ENCODE data around the gene BIN2. TPM values are rescaled to one million over a fixed set of nuclear protein-coding genes. Genes with fewer than 3 reads are reported as not detected.

The BIN2 gene
- total RNA-seq (2011; cell fraction: chromatin; rRNA removed; ENCODE audit: low replicate concordance): 0.19 and 0.76 TPM in 2 replicates
- total RNA-seq (2011; cell fraction: nucleolus; rRNA removed): not detected in 2 replicates
- total RNA-seq (2011; cell fraction: nucleoplasm; rRNA removed): not detected in 2 replicates
- total RNA-seq (2014; rRNA removed): 0.20 TPM in 1 of 2 replicates, not detected in the other
- 0.18 and 0.38 TPM in 2 replicates for total RNA-seq (2014; rRNA removed; fragmentation: Illumina TruSeq; extraction: Trizol)
- 0.22 and 0.23 TPM in 2 replicates for total RNA-seq (2015; rRNA removed; fragmentation: Illumina TruSeq; extraction: Trizol)
- total RNA-seq (2021): 0.29 and 0.45 TPM in 2 replicates
- 0.20 and 0.28 TPM in 2 replicates for polyA plus RNA-seq (2011; rRNA removed)
- 0.18 and 0.22 TPM in 2 replicates for polyA plus RNA-seq (2011; cell fraction: cytosol; rRNA removed)
- 0.10 TPM in 2 replicates for polyA plus RNA-seq (2011; cell fraction: nucleus; rRNA removed)
- 0.58 and 0.82 TPM in 2 replicates for polyA plus RNA-seq (2012)
- polyA plus RNA-seq (2014; fragmentation: Illumina TruSeq; extraction: Trizol): 0.33 and 0.39 TPM in 2 replicates
- polyA plus RNA-seq (2014; fragmentation: Nextera tagmentation; extraction: Ambion mirVana): under 1 TPM; 0.04 to 0.11 TPM
- 0.28 and 0.30 TPM in 2 replicates for polyA plus RNA-seq (2014; rRNA removed)
- polyA minus RNA-seq (2011; rRNA and poly(A)+ RNA removed): 0.12 TPM in 1 of 2 replicates, not detected in the other
- not detected in 2 replicates for polyA minus RNA-seq (2011; cell fraction: cytosol; rRNA and poly(A)+ RNA removed)
- not detected in 2 replicates for polyA minus RNA-seq (2011; cell fraction: nucleus; rRNA and poly(A)+ RNA removed)
- percentile 13 among the genes with signal in this experiment for Bru-seq, nascent RNA
- BruChase-seq, experiment 1, labeled RNA remaining after a 2-hour chase: percentile 6 among the genes with signal in this experiment
- BruChase-seq, experiment 2, labeled RNA remaining after a 6-hour chase: percentile 4 among the genes with signal in this experiment
- long read RNA-seq, experiment 1, partial matches to known transcripts: 1 of 1 reads
- long read RNA-seq, experiment 1, other reads (novel, unspliced or antisense): 0 of 1 reads
- long read RNA-seq, experiment 2: 0 reads
- long read RNA-seq, experiment 3: 0 reads

GRCh38 chr12:51323966-51324895, at the start of gene BIN2:
Gene BIN2, minus strand, starts transcription at chr12:51324174. Its CDS starts 72 bp downstream, at chr12:51324102.
- H3K79me2 ChIP-seq (ENCODE audit: control insufficient read depth, insufficient read depth, low read length): no peaks in the 10 kb centered on the region
- peak; percentile 40 for TF ChIP-seq FIP1L1 (IDR thresholded peaks at IDR 0.05; ENCODE audit: low read depth, low read length, poor library complexity, severe bottlenecking)
- TF ChIP-seq SRF (CRISPR knock-in tag; IDR thresholded peaks at IDR 0.05): no peak
- no peak for TF ChIP-seq CCAR2 (IDR thresholded peaks at IDR 0.05; ENCODE audit: low read depth, low read length)
- peak; percentile 31 for TF ChIP-seq PCBP1 (IDR thresholded peaks at IDR 0.05; ENCODE audit: low read depth, low read length, poor library complexity, severe bottlenecking)
- TF ChIP-seq ARNT (IDR thresholded peaks at IDR 0.05): no peak
- TF ChIP-seq NCOA6 (IDR thresholded peaks at IDR 0.05): no peak
- TF ChIP-seq THAP7 (CRISPR knock-in tag; IDR thresholded peaks at IDR 0.05): no peak
- TF ChIP-seq ZBTB33 (CRISPR knock-in tag; IDR thresholded peaks at IDR 0.05): peak; percentile 21; the same call in 1 of the 2 replicates
- no peak for TF ChIP-seq ZBTB11 (CRISPR knock-in tag; IDR thresholded peaks at IDR 0.05)
- no peak within 1 kb of the TSS for H3K9ac ChIP-seq (ENCODE audit: insufficient read depth in 1 of 2, low read depth in 2 of 2, low read length in 2 of 2)
- H2AFZ ChIP-seq (ENCODE audit: low read depth, low read length): peak within 1 kb of the TSS; percentile 88
- intact Hi-C loops (cut with micrococcal nuclease) (no loop called here), in situ Hi-C loops (cut with MboI) (no loop called here)
- WGBS (ENCODE audit: insufficient coverage, low coverage, missing lambda C conversion rate): 98% methylated on average over 40 of the region's 60 CpGs
- no peak within 1 kb of the TSS for H3K4me3 ChIP-seq
- POLR2A ChIA-PET: no interaction called here
- BruUV-seq (replicated peaks): no TSS peak
- FAIRE-seq (no peak), ATAC-seq (no peak), DNase-seq (ENCODE audit: extremely low read depth in 1 of 4, low spot score in 3 of 4) (no peak)
- no peaks in the 10 kb centered on the region for H4K20me1 ChIP-seq (replicated peaks; ENCODE audit: control insufficient read depth, insufficient read depth, low read length)
- no peaks in the 10 kb centered on the region for H3K9me1 ChIP-seq (ENCODE audit: control insufficient read depth, insufficient read depth, low read length)
- no peaks in the 10 kb centered on the region for H3K36me3 ChIP-seq (ENCODE audit: control insufficient read depth, insufficient read depth, low read length)
- no peaks in the 10 kb centered on the region for H3K9me3 ChIP-seq (replicated peaks; ENCODE audit: control insufficient read depth, insufficient read depth, low read depth, low read length)
- no peaks in the 10 kb centered on the region for H3K27me3 ChIP-seq (ENCODE audit: control insufficient read depth in 2 of 2, insufficient read depth in 2 of 2, low read length in 2 of 2)
- H3K4me1 ChIP-seq (replicated peaks in 1 of 2; ENCODE audit: control insufficient read depth in 2 of 2, insufficient read depth in 2 of 2, low read length in 2 of 2): peaks cover 48 to 75% of the 10 kb centered on the region in 2 experiments
- no peak within 1 kb of the TSS for H3K4me2 ChIP-seq (ENCODE audit: insufficient read depth, low read length)
- CTCF ChIA-PET (ENCODE audit: low intra/inter-chr PET ratio): no interaction called here
- H3K27ac ChIP-seq (ENCODE audit: extremely low read depth, low read depth, low read length): no peak within 1 kb of the TSS

Data from K562 (cell line).